Bronchus fibroblast of lung (primary cell): Measurements from ENCODE around the gene SERPINA4. TPM values are rescaled to one million over a fixed set of nuclear protein-coding genes. Genes with fewer than 3 reads are reported as not detected.

Experiments
- total RNA-seq: library from RNA; depleted of rRNA; stranded (reverse); fragments of >200 nt; gene quantifications from 2 replicates; pipeline ENCODE4 v1.2.3, GENCODE V29; 2015

SERPINA4 gene, protein sequence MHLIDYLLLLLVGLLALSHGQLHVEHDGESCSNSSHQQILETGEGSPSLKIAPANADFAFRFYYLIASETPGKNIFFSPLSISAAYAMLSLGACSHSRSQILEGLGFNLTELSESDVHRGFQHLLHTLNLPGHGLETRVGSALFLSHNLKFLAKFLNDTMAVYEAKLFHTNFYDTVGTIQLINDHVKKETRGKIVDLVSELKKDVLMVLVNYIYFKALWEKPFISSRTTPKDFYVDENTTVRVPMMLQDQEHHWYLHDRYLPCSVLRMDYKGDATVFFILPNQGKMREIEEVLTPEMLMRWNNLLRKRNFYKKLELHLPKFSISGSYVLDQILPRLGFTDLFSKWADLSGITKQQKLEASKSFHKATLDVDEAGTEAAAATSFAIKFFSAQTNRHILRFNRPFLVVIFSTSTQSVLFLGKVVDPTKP
- not detected in 2 replicates for total RNA-seq

DNA sequence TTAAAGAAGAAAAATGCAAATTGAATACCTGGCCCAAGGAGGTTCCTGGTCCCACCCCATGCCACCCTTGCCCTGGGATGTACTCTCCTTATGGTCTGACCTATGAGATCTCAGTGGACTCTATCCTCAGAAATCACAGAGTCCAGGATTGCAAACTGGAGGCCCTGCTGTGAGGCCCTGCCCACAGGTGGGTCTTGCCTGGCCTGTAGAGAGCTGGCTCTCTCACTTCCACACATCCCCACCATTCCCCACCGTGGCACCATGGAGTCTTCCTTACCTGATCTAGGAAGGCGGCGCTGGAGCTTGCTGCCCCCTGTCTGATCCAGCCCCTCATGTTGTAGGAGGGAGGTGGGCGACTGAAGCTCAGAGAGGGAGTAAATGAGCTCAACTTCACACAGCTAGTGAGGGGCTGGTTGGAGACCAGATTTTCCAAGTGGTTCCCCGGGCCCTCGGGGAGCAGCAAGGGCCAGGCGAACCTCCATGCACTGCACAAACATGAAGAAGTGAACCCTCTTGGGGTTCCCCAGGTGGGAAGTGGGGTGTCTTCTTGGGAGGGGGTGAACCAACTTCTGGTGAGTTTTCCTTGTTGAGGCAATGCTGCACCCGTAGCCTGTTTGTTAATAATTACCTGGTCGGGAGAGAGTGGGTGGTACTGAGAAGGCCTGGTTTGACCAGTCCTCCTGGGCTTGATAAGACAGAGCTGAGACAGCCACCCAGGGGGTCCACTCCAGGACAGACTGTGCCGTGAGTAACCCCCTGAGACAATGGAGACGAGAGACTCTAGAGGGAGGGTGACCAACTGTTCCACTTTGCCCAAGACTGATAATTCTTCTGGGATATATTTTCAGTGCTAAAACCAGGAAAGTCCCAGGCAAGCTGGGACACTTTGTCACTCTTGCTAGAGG lies at the start of gene SERPINA4:
SERPINA4 (plus strand) TSS at position 692 of the 905 bp plus-strand sequence. CDS start 2,041 bp downstream, outside the sequence.

DNA sequence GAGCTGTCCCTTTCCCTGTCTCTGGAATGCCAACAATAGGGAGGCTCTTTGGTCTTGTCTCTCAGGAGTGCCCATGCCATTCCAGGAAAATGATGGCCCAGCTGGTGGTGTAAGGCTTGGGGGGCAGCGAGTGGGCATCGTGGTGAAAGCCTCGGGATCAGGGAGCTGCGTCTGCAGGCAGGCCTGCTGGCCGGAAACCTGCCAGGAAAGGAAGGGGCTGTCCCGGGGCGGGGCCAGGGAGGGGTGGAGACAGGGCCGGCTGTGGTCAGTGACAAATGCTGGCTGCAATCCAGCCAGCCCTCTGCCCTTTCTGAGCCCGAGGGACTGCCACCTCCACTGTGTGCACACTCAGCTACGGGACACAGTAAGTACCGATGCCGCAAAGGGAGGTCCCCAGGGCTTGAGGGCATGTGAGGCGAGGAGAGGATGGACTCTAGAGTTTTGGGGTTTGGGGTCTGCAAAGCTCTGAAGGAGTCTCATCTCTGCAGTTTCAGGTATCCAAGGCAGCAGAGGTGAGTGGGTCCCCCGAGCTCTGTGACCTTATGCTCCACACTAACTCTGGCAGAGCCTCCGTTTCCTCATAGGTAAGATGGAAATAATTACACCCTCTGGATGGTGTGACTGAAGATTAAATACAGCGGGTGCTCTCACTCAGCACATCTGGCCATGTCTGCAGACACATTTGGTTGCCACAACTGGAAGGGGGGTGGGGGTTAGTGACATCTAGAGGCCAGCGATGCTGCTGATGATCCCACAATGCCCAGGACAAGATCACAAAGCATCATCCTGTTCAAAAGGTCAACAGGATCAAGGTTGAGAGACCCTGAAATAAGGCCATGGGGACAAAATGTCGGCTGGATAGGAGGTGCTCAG lies 20.1 kb downstream of the SERPINA4 start, which contains the start of gene SERPINA5:
SERPINA5 (plus strand) TSS at position 300 of the 873 bp plus-strand sequence. CDS start 5,937 bp downstream, outside the sequence.

DNA sequence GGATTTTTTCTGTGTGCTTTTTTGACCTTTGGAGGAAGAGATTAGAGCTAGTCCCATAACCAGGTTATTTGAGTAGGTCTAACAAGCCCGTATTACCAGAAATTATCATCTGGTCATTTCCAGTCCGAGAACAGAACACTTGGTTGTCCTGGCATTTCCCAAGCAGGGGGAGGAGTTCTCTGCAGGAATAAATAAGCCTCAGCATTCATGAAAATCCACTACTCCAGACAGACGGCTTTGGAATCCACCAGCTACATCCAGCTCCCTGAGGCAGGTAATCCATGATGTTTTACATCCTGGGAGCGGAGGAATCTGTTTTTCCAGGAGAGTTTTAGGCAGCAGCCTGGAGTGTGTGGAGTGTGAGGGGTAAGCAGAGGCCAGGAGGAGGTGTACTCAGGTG lies 50.9 kb downstream of the SERPINA4 start, which contains the start of gene SERPINA3:
SERPINA3 (plus strand) TSS at position 218 of the 400 bp plus-strand sequence. CDS start 2,051 bp downstream, outside the sequence.

Other genes with a start within 250 kb of the SERPINA4 start
- gene SERPINA6, start 238.1 kb upstream of the SERPINA4 start, total RNA-seq: not detected in 2 replicates
- not detected in 2 replicates for gene SERPINA2, start 194.7 kb upstream of the SERPINA4 start, total RNA-seq
- gene SERPINA1, start 172.8 kb upstream of the SERPINA4 start, total RNA-seq: 0.17 and 0.74 TPM in 2 replicates
- gene SERPINA11, start 108.6 kb upstream of the SERPINA4 start, total RNA-seq: not detected in 2 replicates
- 0.45 TPM in 1 of 2 replicates, not detected in the other for gene SERPINA9, start 85.2 kb upstream of the SERPINA4 start, total RNA-seq
- not detected in 2 replicates for gene SERPINA12, start 52.0 kb upstream of the SERPINA4 start, total RNA-seq
- under 0.01 and 0.15 TPM in 2 replicates for gene SERPINA5, start 20.0 kb downstream of the SERPINA4 start, total RNA-seq
- gene SERPINA3, start 50.9 kb downstream of the SERPINA4 start, total RNA-seq: 1.8 and 2.1 TPM in 2 replicates
- gene GSC, start 208.7 kb downstream of the SERPINA4 start, total RNA-seq: not detected in 2 replicates